Peyer's patch (tissue), 4 donors: ENCODE data around the gene MTFMT. TPM values are rescaled to one million over a fixed set of nuclear protein-coding genes. Genes with fewer than 3 reads are reported as not detected.

ENCODE experiments used
- DNase-seq, 3 donors: peaks; one replicate each; pipeline ENCODE4 v3.0.0-alpha.2; 2017 to 2019
- H3K27ac ChIP-seq, 4 donors: fragments of 200-600 bp; sonication (generic); one replicate each; pipeline ENCODE4 v1.5.1; 2016 to 2019
- H3K27me3 ChIP-seq, 2 donors: fragments of 200-600 bp; sonication (generic); one replicate each; pipeline ENCODE4 v1.5.1; 2019
- H3K36me3 ChIP-seq, 3 donors: fragments of 200-600 bp; sonication (generic); one replicate each; pipeline ENCODE4 v1.5.1; 2016 to 2019
- H3K4me1 ChIP-seq, 4 donors: fragments of 200-600 bp; sonication (generic); one replicate each; pipeline ENCODE4 v1.5.1; 2016 to 2019
- H3K4me3 ChIP-seq, 4 donors: fragments of 200-600 bp; sonication (generic); 1 replicate in 3 of 4; 2 replicates in 1 of 4; pipeline ENCODE4 v1.5.1; 2016 to 2019; ENCODE audit warnings: mild to moderate bottlenecking in 1 of 4
- H3K9me3 ChIP-seq, 4 donors: fragments of 200-600 bp; sonication (generic); one replicate each; pipeline ENCODE4 v1.5.1; 2016 to 2019; ENCODE audit warnings: mild to moderate bottlenecking in 1 of 4
- CTCF ChIP-seq, 6 experiments: fragments of 450-650 bp in 4 of 6; fragments of 200-600 bp in 2 of 6; sonication (generic) in 1 of 6; IDR thresholded peaks; one replicate each; pipeline ENCODE4 v1.5.1; 2017 to 2019; ENCODE audit warnings: antibody characterized with exemption in 6 of 6, mild to moderate bottlenecking in 3 of 6, moderate library complexity in 1 of 6
- POLR2A ChIP-seq, 2 donors: fragments of 450-650 bp; IDR thresholded peaks; one replicate each; pipeline ENCODE4 v1.5.1; 2017; ENCODE audit warnings: antibody characterized with exemption in 2 of 2, mild to moderate bottlenecking in 2 of 2, moderate library complexity in 2 of 2
- total RNA-seq, 4 donors: library from RNA; depleted of rRNA; stranded (reverse); fragments of >200 nt; gene quantifications; one replicate each; pipeline ENCODE4 v1.1.0, GENCODE V29; 2016

The MTFMT gene
- total RNA-seq, 4 donors from 2014 or later: 22.3 to 39.9 (median 36.9) TPM

GRCh38 chr15:64961013-64961412 lies 68.4 kb downstream of the MTFMT start:
- DNase-seq: no peak
- H3K4me3 ChIP-seq: no peak overlapping the region
- H3K36me3 ChIP-seq: peaks cover 0 to 85% (median 3%) of the 10 kb centered on the region in 3 donors

GRCh38 chr15:64960153-64960552 lies 69.3 kb downstream of the MTFMT start:
- Histone ChIP-seq H3K4me3 (no peak overlapping the region), H3K9me3 (no peaks in the 10 kb centered on the region), H3K4me1 (no peaks in the 10 kb centered on the region), H3K27me3 (no peaks in the 10 kb centered on the region), H3K36me3 (peaks cover 0 to 88% (median 3%) of the 10 kb centered on the region in 3 donors), H3K27ac (no peak overlapping the region)
- DNase-seq: no peak
- TF ChIP-seq POLR2A (IDR thresholded peaks at IDR 0.05) (no peak), CTCF (IDR thresholded peaks at IDR 0.05) (no peak)

More at GRCh38 chr15:64961013-64961412, 68.4 kb downstream of the MTFMT start:
- Histone ChIP-seq H3K27me3 (no peaks in the 10 kb centered on the region), H3K27ac (no peak overlapping the region), H3K9me3 (no peaks in the 10 kb centered on the region), H3K4me1 (no peaks in the 10 kb centered on the region)
- no peak for TF ChIP-seq CTCF (IDR thresholded peaks at IDR 0.05)
- TF ChIP-seq POLR2A (IDR thresholded peaks at IDR 0.05): no peak

DNA sequence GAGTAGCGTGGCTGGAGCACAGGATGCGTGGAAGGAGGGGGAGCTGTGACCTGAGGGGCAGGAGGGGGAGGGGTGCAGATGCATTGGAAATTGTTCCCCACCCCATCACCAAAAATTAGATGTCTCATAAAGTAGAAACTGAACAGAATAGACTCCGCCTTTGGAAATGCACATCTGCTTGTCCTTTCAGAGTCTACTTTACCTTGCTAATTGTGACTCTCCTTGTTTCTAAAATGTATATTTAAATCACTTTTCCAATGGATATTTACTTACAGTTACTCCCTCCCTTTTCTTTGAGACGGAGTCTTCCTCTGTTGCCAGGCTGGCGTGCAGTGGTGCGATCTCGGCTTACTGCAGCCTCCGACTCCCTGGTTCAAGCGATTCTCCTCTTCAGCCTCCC lies 70.3 kb downstream of the MTFMT start:
- TF ChIP-seq CTCF (IDR thresholded peaks at IDR 0.05): no peak
- no peak for TF ChIP-seq POLR2A (IDR thresholded peaks at IDR 0.05)
- no peaks in the 10 kb centered on the region for H3K27me3 ChIP-seq
- no peaks in the 10 kb centered on the region for H3K9me3 ChIP-seq
- no peak overlapping the region for H3K27ac ChIP-seq
- H3K4me1 ChIP-seq: no peaks in the 10 kb centered on the region
- peaks cover 0 to 78% (median 0%) of the 10 kb centered on the region in 3 donors for H3K36me3 ChIP-seq
- DNase-seq: no peak
- no peak overlapping the region for H3K4me3 ChIP-seq

DNA sequence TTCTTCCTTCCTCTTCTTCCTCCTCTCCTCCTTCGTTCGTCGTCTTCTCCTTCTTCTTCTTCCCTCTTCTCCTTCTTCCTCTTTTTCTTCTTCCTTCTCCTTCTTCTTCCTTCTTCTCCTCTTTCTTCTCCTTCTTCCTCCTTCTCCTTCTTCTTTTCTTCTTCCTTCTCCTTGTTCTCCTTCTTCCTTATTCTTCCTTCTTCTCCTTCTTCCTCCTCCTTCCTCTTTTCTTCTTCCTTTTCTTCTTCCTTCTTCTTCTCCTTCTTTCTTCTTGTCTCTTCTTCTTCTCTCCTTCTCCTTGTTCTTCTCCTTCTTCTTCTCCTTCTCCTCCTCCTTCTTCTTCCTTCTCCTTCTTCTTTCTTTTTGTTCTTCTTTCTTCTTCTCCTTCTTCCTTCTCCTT lies 75.0 kb downstream of the MTFMT start:
- no peak for TF ChIP-seq CTCF (IDR thresholded peaks at IDR 0.05)
- Histone ChIP-seq H3K27ac (no peak overlapping the region), H3K4me3 (no peak overlapping the region), H3K27me3 (no peaks in the 10 kb centered on the region), H3K9me3 (no peaks in the 10 kb centered on the region), H3K36me3 (peaks cover 0 to 31% (median 0%) of the 10 kb centered on the region in 3 donors), H3K4me1 (no peaks in the 10 kb centered on the region)
- DNase-seq: no peak

DNA sequence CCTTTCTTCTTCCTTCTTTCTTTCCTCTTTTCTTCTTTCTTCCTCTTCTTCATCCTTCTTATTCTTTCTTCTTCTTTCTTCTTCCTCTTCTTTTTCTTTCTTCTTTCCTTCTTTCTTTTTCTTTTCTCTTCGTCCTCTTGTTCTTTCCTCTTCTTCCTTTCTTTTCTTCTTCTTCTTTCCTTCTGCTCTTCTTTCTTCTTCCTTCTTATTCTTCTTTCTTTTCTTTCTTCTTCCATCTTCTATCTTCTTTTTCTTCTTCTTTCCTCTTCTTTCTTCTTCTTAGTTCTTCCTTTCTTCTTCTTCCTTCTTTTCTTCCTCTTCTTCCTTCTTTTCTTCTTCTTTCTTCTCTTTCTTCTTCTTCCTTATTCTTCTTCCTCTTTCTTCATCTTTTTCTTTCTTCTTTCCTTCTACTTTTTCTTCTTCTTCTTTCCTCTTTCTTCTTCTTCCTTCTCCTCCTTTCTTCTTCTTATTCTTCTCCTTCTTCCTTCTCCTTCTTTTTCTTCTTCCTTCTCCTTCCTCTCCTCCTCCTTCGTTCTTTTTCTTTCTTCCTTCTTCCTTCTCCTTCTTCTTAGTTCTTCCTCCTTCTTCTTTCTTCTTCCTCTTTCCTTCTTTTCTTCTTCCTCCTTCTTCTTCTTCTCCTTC lies 77.5 kb downstream of the MTFMT start:
- H3K27ac ChIP-seq: no peak overlapping the region
- no peaks in the 10 kb centered on the region for H3K27me3 ChIP-seq
- no peak for DNase-seq
- H3K4me1 ChIP-seq: no peaks in the 10 kb centered on the region
- TF ChIP-seq CTCF (IDR thresholded peaks at IDR 0.05) (no peak), POLR2A (IDR thresholded peaks at IDR 0.05) (no peak)
- no peaks in the 10 kb centered on the region for H3K9me3 ChIP-seq
- no peak overlapping the region for H3K4me3 ChIP-seq
- H3K36me3 ChIP-seq: peaks cover 0 to 15% (median 0%) of the 10 kb centered on the region in 3 donors

Other genes starting within 250 kb of the MTFMT start
- gene PIF1, start 204.0 kb downstream of the MTFMT start, total RNA-seq: 1 to 10 TPM; 3.5 to 8.5 (median 6.9) TPM
- 10 to 100 TPM in 1 of 4 donors, 1 to 10 TPM in 3; 4.7 to 18.2 (median 7.4) TPM for gene PLEKHO2, start 187.7 kb downstream of the MTFMT start, total RNA-seq
- gene ANKDD1A, start 117.7 kb downstream of the MTFMT start, total RNA-seq: 10 to 100 TPM in 1 of 4 donors, 1 to 10 TPM in 3; 3.9 to 13.2 (median 5.3) TPM
- gene SPG21, start 39.7 kb downstream of the MTFMT start, total RNA-seq: 10 to 100 TPM; 65.6 to 85.0 (median 70.3) TPM
- 100 to 1,000 TPM in 3 of 4 donors, 1 to 10 TPM in 1; 4.1 to 374 (median 196) TPM for gene SLC51B, start 15.7 kb upstream of the MTFMT start, total RNA-seq
- 10 to 100 TPM in 2 of 4 donors, 1 to 10 TPM in 2; 5.1 to 23.1 (median 8.5) TPM for gene RASL12, start 38.4 kb upstream of the MTFMT start, total RNA-seq
- under 1 TPM in 1 of 4 donors, not detected in 3; 0.38 TPM for gene KBTBD13, start 47.1 kb upstream of the MTFMT start, total RNA-seq
- gene UBAP1L, start 85.6 kb upstream of the MTFMT start, total RNA-seq: 1 to 10 TPM; 3.0 to 8.7 (median 5.5) TPM
- 10 to 100 TPM in 3 of 4 donors, 1 to 10 TPM in 1; 6.5 to 23.1 (median 17.8) TPM for gene PDCD7, start 104.2 kb upstream of the MTFMT start, total RNA-seq
- gene CLPX, start 155.7 kb upstream of the MTFMT start, total RNA-seq: 10 to 100 TPM; 42.2 to 61.9 (median 53.5) TPM
- 10 to 100 TPM; 14.4 to 26.9 (median 17.8) TPM for gene CILP, start 181.8 kb upstream of the MTFMT start, total RNA-seq